HG02970 (cell line): ENCODE data around the gene FOXA3.
"Not testable (repeated sequence)": the region's sequence is repeated elsewhere in the genome, so short reads cannot be mapped to it uniquely, and the experiment has no call there.

ENCODE experiments used
- ATAC-seq: cut with Tn5 transposase; IDR thresholded peaks from one replicate; pipeline ENCODE4 v1.9.1; 2021; ENCODE audit warnings: mild to moderate bottlenecking, moderate library complexity, moderate number of reproducible peaks; ENCODE audit not compliant: unreplicated experiment, low FRiP score

Gene FOXA3

GRCh38 chr19:45886427-45887199 is 22.5 kb downstream of the FOXA3 start:
- ATAC-seq: peak; percentile 53

- no peak for ATAC-seq
Observed at GRCh38 chr19:45887200-45887710, 23.1 kb downstream of the FOXA3 start.

DNA sequence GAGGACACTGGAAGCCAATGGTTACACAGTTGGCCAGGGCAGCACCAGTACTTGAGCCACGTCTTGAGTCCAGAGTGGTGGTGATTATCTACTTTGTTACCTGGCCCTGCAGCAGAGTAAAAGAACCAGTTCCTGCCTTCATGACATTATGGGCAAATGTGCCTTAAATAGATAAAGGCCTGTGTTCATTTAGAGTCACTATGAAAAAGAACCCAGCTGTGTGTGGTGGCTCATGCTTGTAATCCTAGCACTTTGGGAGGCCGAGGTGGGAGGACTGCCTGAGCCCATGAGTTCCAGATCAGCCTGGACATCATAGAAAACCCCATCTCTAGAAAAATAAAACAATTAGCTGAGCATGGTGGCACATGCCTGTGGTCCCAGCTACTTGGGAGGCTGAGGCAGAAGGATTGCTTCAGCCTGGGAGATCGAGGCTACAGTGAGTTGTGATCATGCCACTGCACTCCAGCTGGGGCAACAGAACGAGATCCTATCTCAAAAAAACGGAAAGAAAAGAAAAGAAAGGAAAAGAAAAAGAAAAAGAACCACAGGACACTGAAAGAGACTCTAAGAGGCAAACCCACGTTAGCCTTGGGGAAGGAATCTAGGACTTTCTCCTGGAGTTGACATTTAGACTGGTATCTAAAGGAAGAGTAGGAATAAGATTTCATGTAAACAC is 25.2 kb downstream of the FOXA3 start:
- no peak for ATAC-seq

- no peak for ATAC-seq
Observed at GRCh38 chr19:45890877-45891276, 26.8 kb downstream of the FOXA3 start.

DNA sequence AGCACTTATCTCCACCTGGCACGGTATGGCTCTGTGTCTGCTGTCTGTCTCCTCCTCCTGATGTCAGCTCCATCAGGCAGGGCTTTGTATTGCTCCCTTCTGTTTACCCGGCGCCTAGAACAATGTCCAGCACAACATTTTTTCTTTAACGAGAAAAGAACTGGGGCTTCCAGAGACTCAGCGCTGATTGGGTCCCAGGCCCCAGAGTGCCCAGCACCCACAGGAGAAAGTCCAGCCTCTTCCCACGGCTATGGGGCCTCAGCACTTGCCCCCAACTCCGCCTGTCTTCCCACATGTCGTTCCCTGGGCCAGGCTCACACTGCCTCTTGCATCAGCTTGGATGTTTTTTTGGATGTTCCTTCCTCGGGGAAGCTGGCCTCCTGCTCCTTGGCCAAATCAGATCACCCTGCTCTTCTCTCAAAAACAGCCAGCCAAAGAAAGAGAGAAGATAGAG is 31.4 kb downstream of the FOXA3 start:
- no peak for ATAC-seq

GRCh38 chr19:45895983-45896599 is 32.0 kb downstream of the FOXA3 start:
- not testable (repeated sequence) for ATAC-seq

GRCh38 chr19:45897261-45897812 is 33.2 kb downstream of the FOXA3 start:
- no peak for ATAC-seq

GRCh38 chr19:45899253-45899652 is 35.1 kb downstream of the FOXA3 start:
- no peak for ATAC-seq

- ATAC-seq: no peak
Observed at GRCh38 chr19:45899919-45900589, 35.9 kb downstream of the FOXA3 start.

- no peak for ATAC-seq
Observed at GRCh38 chr19:45900738-45901431, 36.8 kb downstream of the FOXA3 start.

GRCh38 chr19:45901432-45901911 is 37.3 kb downstream of the FOXA3 start:
- no peak for ATAC-seq

DNA sequence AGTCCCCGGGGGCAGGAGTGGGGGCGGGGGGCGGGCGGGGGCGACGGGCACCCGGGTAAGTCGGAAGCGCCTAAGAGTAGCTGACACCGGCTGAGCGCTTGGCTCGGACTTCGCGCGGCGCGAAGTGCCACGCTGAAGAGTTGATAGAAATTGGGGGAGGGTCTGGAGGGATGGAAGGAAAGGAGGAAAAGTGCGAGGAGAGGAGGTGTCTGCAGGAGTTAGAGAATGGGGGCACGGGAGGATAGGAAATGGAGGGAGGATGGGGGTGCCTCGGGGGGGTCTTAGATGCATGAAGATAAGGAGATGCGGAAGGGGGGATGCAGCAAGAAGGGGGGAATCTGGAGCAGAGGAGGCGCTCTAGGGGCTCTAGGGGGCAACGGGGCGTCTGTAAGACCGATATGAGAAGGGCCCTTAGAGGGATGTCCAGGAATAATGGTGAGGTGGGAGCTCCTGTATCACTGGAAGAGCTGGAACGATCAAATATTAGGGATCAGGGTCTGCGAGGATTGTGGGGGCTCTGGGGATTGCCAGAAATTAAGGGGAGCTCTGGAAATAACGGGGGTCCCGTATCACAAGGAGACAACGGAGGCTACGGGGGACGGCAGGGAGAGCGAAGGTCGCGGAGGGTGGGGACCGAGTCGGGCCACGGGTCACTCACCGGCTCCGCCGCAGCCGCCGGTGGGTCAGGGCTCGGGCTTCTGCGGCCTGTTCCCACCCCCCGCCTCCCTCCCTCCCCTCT is 38.0 kb downstream of the FOXA3 start, which contains the start of gene MYPOP:
Gene MYPOP, minus strand, starts transcription at position 702 of the 739 bp plus-strand sequence. CDS start 840 bp downstream, outside the sequence.
- no peak for ATAC-seq

GRCh38 chr19:45902651-45903625 is 38.8 kb downstream of the FOXA3 start:
- ATAC-seq: peak; percentile 91

DNA sequence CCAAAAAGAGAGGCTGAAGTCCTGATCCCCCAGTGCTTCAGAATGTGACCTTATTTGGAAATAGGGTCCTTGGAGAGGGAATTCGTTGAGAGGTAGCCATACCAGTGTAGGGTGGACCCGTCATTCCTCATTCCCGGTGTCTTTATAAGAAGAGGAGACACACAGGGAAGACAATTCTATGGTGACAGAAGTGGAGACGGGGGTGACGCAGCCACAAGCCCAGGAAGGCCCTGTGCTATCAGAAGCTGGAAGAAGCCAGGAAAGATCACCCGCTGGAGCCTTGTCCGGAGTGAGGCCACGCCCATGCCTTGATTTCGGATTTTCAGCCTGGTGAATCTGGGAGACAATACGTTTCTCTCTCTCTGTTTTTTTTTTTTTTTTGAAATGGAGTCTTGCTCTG is 40.9 kb downstream of the FOXA3 start:
- no peak for ATAC-seq

- ATAC-seq: no peak
Observed at GRCh38 chr19:45906221-45906620, 42.1 kb downstream of the FOXA3 start.

- ATAC-seq: no peak
Observed at GRCh38 chr19:45908956-45909355, 44.8 kb downstream of the FOXA3 start.

DNA sequence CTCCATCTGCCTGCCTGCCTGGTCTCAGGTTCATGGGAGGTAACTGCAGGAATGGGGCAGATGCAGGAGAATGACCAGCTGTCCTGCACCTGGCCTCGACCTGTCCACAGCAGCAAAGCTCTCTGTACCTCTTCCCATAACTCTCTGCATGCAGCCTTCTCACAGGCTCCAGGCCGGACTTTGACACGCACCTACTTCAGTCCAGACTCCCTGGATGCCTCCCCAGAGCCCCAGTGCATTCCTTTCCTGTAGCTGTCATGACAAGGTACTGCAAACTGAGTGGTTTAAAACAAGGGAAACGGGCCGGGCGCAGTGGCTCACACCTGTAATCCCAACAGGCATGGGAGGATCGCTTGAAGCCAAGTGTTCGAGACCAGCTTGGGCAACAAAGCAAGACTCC is 47.2 kb downstream of the FOXA3 start:
- ATAC-seq: no peak
